ENCODE results near the gene CD226. TPM values are rescaled to one million over a fixed set of nuclear protein-coding genes. Genes with fewer than 3 reads are reported as not detected.

Gene CD226
- total RNA-seq, 1 experiment from 2014 or later = 1.2 TPM

- no TSS peak for BruUV-seq (replicated peaks)
- no peaks in the 10 kb centered on the region for H3K9me3 ChIP-seq (ENCODE audit: control insufficient read depth in 1 of 2, insufficient read depth in 1 of 2, low read depth in 1 of 2, low read length in 2 of 2)
- no peaks in the 10 kb centered on the region for H3K36me3 ChIP-seq (ENCODE audit: control insufficient read depth in 1 of 2, insufficient read depth in 2 of 2, low read length in 2 of 2)
- ATAC-seq (no peak), DNase-seq (ENCODE audit: low read depth, low spot score) (no peak)
- ChIA-PET POLR2A (no interaction called here), CTCF (no interaction called here), RAD21 (ENCODE audit: low non-redundant PET in 1 of 2, low total read pairs in 2 of 2, uncharacterized antibody in 2 of 2, unreplicated experiment in 2 of 2) (no interaction called here)
- TF ChIP-seq SP1 (IDR thresholded peaks at IDR 0.05; ENCODE audit: low read depth) = no peak
- no peak for TF ChIP-seq TCF7L2 (IDR thresholded peaks at IDR 0.05; ENCODE audit: borderline replicate concordance, extremely low read depth, insufficient read depth, insufficient read length)
- no peak overlapping the region for H3K4me2 ChIP-seq (ENCODE audit: low read length)
- no peaks in the 10 kb centered on the region for H3K79me2 ChIP-seq (ENCODE audit: insufficient read depth, low read length)
- no peak overlapping the region for H3K27ac ChIP-seq (ENCODE audit: low read depth, low read length)
- H3K4me1 ChIP-seq (ENCODE audit: control insufficient read depth in 1 of 2, insufficient read depth in 2 of 2, low read length in 2 of 2) = no peaks in the 10 kb centered on the region
- no peaks in the 10 kb centered on the region for H3K9me2 ChIP-seq (ENCODE audit: insufficient read depth)
- no peaks in the 10 kb centered on the region for H4K20me1 ChIP-seq (ENCODE audit: insufficient read depth)
- no peak overlapping the region for H3K9ac ChIP-seq (ENCODE audit: low read length)
- intact Hi-C loops (cut with micrococcal nuclease) = no loop called here
- H3K4me3 ChIP-seq (replicated peaks in 1 of 2; ENCODE audit: low read depth in 1 of 2, low read length in 2 of 2) = no peak overlapping the region
- no peaks in the 10 kb centered on the region for H3K27me3 ChIP-seq (ENCODE audit: insufficient read depth, low read length)
- H2AFZ ChIP-seq (ENCODE audit: low read depth, low read length, poor library complexity, severe bottlenecking) = no peak overlapping the region
Observed at GRCh38 chr18:69804776-69805501, 142.7 kb downstream of the CD226 start.

Measured in HCT116 (cell line).